ENCODE results near the gene B3GNT2.
A peak's percentile ranks its signal among the peaks of the same experiment; 100 is the strongest.

The B3GNT2 gene

DNA sequence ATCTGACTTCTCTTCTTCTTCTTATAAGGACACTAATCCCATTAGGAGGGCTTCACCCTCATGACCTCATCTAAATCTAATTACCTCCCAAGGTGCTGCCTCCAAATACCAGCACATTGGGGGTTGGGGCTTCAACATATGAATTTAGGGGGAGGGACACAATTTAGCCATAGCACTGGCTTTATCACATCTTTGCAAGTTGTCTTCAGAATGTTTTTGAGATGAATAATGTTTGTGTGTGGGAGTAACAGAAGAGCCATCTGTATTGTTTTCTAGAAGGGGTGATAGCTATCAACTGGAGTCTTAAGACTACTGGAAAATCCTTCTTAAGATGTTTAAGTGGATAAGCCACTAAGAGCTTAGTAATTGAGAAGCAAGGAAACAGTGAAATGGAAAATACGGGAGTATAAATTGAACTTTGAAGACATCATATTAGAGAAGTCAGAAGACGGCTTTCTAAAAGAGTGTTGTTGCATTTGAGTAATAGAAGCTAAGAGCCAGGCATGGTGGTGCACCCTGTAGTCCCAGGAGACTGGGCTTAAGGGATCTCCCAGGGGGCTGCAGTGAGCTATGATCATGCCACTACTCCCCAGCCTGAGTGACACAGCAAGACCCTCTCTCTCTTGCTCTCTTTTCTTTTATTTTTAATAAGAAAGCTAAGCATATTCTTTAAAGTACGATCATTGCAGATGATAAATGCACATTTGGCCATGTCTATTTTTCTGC lies 32.6 kb upstream of the B3GNT2 start:
- ATAC-seq: no peak
- no peak for TF ChIP-seq PPARA (CRISPR knock-in tag; IDR thresholded peaks at IDR 0.05; ENCODE audit: borderline replicate concordance)
- TF ChIP-seq ARNTL (CRISPR knock-in tag; IDR thresholded peaks at IDR 0.05; ENCODE audit: borderline replicate concordance, low read depth): no peak
- TF ChIP-seq GLIS3 (CRISPR knock-in tag; IDR thresholded peaks at IDR 0.05): no peak
- TF ChIP-seq CSRNP3 (CRISPR knock-in tag; IDR thresholded peaks at IDR 0.05): no peak
- TF ChIP-seq POU6F1 (CRISPR knock-in tag; IDR thresholded peaks at IDR 0.05; ENCODE audit: borderline replicate concordance, low read depth): no peak
- TF ChIP-seq ZNF565 (CRISPR knock-in tag; conservative IDR thresholded peaks at IDR 0.05; ENCODE audit: low read depth): no peak
- TF ChIP-seq CSDC2 (CRISPR knock-in tag; IDR thresholded peaks at IDR 0.05): no peak
- TF ChIP-seq RARB (CRISPR knock-in tag; IDR thresholded peaks at IDR 0.05): no peak
- TF ChIP-seq, protein P1, sequence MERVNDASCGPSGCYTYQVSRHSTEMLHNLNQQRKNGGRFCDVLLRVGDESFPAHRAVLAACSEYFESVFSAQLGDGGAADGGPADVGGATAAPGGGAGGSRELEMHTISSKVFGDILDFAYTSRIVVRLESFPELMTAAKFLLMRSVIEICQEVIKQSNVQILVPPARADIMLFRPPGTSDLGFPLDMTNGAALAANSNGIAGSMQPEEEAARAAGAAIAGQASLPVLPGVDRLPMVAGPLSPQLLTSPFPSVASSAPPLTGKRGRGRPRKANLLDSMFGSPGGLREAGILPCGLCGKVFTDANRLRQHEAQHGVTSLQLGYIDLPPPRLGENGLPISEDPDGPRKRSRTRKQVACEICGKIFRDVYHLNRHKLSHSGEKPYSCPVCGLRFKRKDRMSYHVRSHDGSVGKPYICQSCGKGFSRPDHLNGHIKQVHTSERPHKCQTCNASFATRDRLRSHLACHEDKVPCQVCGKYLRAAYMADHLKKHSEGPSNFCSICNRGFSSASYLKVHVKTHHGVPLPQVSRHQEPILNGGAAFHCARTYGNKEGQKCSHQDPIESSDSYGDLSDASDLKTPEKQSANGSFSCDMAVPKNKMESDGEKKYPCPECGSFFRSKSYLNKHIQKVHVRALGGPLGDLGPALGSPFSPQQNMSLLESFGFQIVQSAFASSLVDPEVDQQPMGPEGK (CRISPR knock-in tag; IDR thresholded peaks at IDR 0.05; ENCODE audit: borderline replicate concordance): no peak
- no peak for TF ChIP-seq CREB5 (CRISPR knock-in tag; IDR thresholded peaks at IDR 0.05; ENCODE audit: low read depth)
- no peak for TF ChIP-seq ESRRG (CRISPR knock-in tag; IDR thresholded peaks at IDR 0.05)
- no peak for TF ChIP-seq ZNF70 (CRISPR knock-in tag; IDR thresholded peaks at IDR 0.05)

- no peak for TF ChIP-seq GLIS3 (CRISPR knock-in tag; IDR thresholded peaks at IDR 0.05)
- TF ChIP-seq ESRRG (CRISPR knock-in tag; IDR thresholded peaks at IDR 0.05): no peak
- no peak for TF ChIP-seq ZNF8 (CRISPR knock-in tag; IDR thresholded peaks at IDR 0.05)
- TF ChIP-seq, protein P1 (CRISPR knock-in tag; IDR thresholded peaks at IDR 0.05; ENCODE audit: borderline replicate concordance): no peak
- TF ChIP-seq SNAI2 (CRISPR knock-in tag; IDR thresholded peaks at IDR 0.05): no peak
- TF ChIP-seq ZFP30 (CRISPR knock-in tag; IDR thresholded peaks at IDR 0.05): no peak
These were observed 32.1 kb upstream of the B3GNT2 start for GRCh38 chr2:62163834-62164233.

DNA sequence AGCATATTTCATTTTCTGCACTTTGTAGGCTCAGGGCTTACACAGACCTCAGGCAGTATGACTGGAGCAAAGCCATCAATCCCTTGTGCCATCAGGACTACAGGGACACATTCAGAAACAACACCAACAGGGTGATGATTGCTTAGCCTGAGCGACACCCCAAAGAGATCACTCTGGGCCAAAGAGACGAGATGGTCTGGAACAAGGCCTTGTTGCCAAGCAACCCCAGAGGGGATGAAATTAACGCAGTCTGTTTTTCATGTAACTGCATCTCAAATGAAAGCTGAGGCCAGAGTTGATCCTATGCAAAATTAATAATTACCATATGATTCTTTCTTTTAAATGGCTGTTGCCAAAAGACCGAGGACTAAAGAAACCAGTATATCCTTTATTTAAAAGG lies 20.2 kb upstream of the B3GNT2 start:
- no peak for TF ChIP-seq ZNF70 (CRISPR knock-in tag; IDR thresholded peaks at IDR 0.05)
- peak; percentile 20; the same call in 1 of the 2 replicates for TF ChIP-seq TCF4 (CRISPR knock-in tag; IDR thresholded peaks at IDR 0.05; ENCODE audit: borderline replicate concordance)
- ATAC-seq: peak; percentile 61; the same call in 2 of the 3 replicates

More at GRCh38 chr2:62163834-62164233, 32.1 kb upstream of the B3GNT2 start:
- ATAC-seq: no peak

DNA sequence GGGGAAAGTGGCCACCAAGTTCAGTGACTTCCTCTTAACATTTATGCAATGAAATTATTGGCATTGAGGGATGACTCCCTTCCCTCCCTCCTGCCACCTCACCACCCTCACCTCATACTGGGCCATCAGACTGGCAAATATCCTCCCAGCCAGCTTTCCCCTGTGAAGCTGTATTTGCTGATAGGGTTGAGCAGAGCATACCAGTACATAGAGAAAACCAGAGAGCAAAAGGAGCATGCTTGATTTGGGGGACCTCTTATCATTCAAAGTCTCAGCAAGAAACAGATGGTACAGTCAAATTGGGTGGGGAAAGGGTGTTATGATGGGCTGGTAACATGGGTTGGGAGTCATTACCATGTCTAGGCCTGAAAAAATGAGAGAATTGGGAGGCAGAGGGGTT lies 19.1 kb upstream of the B3GNT2 start:
- ATAC-seq: no peak
- TF ChIP-seq, protein P2, sequence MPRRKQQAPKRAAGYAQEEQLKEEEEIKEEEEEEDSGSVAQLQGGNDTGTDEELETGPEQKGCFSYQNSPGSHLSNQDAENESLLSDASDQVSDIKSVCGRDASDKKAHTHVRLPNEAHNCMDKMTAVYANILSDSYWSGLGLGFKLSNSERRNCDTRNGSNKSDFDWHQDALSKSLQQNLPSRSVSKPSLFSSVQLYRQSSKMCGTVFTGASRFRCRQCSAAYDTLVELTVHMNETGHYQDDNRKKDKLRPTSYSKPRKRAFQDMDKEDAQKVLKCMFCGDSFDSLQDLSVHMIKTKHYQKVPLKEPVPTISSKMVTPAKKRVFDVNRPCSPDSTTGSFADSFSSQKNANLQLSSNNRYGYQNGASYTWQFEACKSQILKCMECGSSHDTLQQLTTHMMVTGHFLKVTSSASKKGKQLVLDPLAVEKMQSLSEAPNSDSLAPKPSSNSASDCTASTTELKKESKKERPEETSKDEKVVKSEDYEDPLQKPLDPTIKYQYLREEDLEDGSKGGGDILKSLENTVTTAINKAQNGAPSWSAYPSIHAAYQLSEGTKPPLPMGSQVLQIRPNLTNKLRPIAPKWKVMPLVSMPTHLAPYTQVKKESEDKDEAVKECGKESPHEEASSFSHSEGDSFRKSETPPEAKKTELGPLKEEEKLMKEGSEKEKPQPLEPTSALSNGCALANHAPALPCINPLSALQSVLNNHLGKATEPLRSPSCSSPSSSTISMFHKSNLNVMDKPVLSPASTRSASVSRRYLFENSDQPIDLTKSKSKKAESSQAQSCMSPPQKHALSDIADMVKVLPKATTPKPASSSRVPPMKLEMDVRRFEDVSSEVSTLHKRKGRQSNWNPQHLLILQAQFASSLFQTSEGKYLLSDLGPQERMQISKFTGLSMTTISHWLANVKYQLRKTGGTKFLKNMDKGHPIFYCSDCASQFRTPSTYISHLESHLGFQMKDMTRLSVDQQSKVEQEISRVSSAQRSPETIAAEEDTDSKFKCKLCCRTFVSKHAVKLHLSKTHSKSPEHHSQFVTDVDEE (CRISPR knock-in tag; IDR thresholded peaks at IDR 0.05): no peak
- no peak for TF ChIP-seq CSRNP3 (CRISPR knock-in tag; IDR thresholded peaks at IDR 0.05)
- no peak for TF ChIP-seq CSDC2 (CRISPR knock-in tag; IDR thresholded peaks at IDR 0.05)
- no peak for TF ChIP-seq ZFP3 (CRISPR knock-in tag; IDR thresholded peaks at IDR 0.05)
- no peak for TF ChIP-seq ZFP30 (CRISPR knock-in tag; IDR thresholded peaks at IDR 0.05)
- TF ChIP-seq TCF4 (CRISPR knock-in tag; IDR thresholded peaks at IDR 0.05; ENCODE audit: borderline replicate concordance): no peak
- TF ChIP-seq POU6F1 (CRISPR knock-in tag; IDR thresholded peaks at IDR 0.05; ENCODE audit: borderline replicate concordance, low read depth): no peak
- TF ChIP-seq OSR1 (CRISPR knock-in tag; IDR thresholded peaks at IDR 0.05): no peak

Measured in SK-N-SH treated with all-trans-retinoic acid at 6 μM for 48 hours (cell line).